A549 (cell line): ENCODE data around the gene STX12. TPM values are rescaled to one million over a fixed set of nuclear protein-coding genes. Genes with fewer than 3 reads are reported as not detected.

Source experiments
- ATAC-seq, 2 experiments: fragments of 200-7000 bp in 1 of 2; fragments of >200 bp in 1 of 2; cut with Nextera tagmentation in 1 of 2; cut with Tn5 transposase in 1 of 2; 3 replicates each; pipeline versions ENCODE4 v1.8.0 to v1.9.1; 2018 to 2020; ENCODE audit warnings: mild to moderate bottlenecking in 1 of 2, moderate library complexity in 1 of 2
- CTCF ChIA-PET: fragments of 300-600 bp; sonication (Branson Sonifier 250); formaldehyde crosslinking; extraction: SDS; loops from one replicate; lab custom pipeline; 2021; ENCODE audit warnings: antibody characterized with exemption, inconsistent platforms; lab: Yijun Ruan, JAX
- POLR2A ChIA-PET: fragments of 350-600 bp; formaldehyde crosslinking; extraction: SDS; loops from one replicate; lab custom pipeline; 2021; ENCODE audit warnings: antibody characterized with exemption, inconsistent platforms; lab: Yijun Ruan, JAX
- DNase-seq, 2 experiments: peaks; one replicate each; pipeline versions ENCODE4 v3.0.0 to v3.0.0-alpha.2; 2011 to 2016; ENCODE audit warnings: low read depth in 1 of 2, low spot score in 1 of 2
- FAIRE-seq: peaks from 2 replicates; lab custom pipeline; 2011; peaks lifted over from hg19 to GRCh38; lab: Jason Lieb, UNC
- H3K27ac ChIP-seq, 2 experiments: fragments of >200 bp; sonication (Bioruptor Twin); formaldehyde crosslinking; 3 replicates each; pipeline ENCODE4 v1.5.1; 2016 to 2017
- H3K4me1 ChIP-seq: fragments of >200 bp; sonication (Bioruptor Twin); formaldehyde crosslinking; 3 replicates; pipeline ENCODE4 v1.6.1; 2016
- H3K4me2 ChIP-seq: fragments of >200 bp; sonication (Bioruptor Twin); formaldehyde crosslinking; 3 replicates; pipeline ENCODE4 v1.6.1; 2016
- H3K4me3 ChIP-seq: fragments of >200 bp; sonication (Bioruptor Twin); formaldehyde crosslinking; 3 replicates; pipeline ENCODE4 v1.5.1; 2016
- H3K9me3 ChIP-seq: fragments of >200 bp; sonication (Bioruptor Twin); formaldehyde crosslinking; 3 replicates; pipeline ENCODE4 v1.6.1; 2016
- ATOH8 ChIP-seq: fragments of 250-450 bp; sonication (Bioruptor Pico); IDR thresholded peaks from 2 replicates; pipeline ENCODE4 v1.5.0; 2020; ENCODE audit warnings: low read depth, mild to moderate bottlenecking, moderate library complexity
- CEBPB ChIP-seq, 2 experiments: fragments of >200 bp in 1 of 2; sonication (Bioruptor Twin) in 1 of 2; formaldehyde crosslinking in 1 of 2; IDR thresholded peaks; 2 replicates each; pipeline ENCODE4 v1.6.1; 2012 to 2016
- CHD2 ChIP-seq: fragments of 150-350 bp; IDR thresholded peaks from 2 replicates; pipeline ENCODE4 v1.6.1; 2014; ENCODE audit warnings: low read length; ENCODE audit not compliant: partially characterized antibody
- CHD4 ChIP-seq: fragments of 200-600 bp; sonication (generic); IDR thresholded peaks from 2 replicates; pipeline ENCODE4 v1.6.1; 2016; ENCODE audit warnings: antibody characterized with exemption, mild to moderate bottlenecking, borderline replicate concordance
- CTCF ChIP-seq: fragments of >200 bp; sonication (Bioruptor Twin); formaldehyde crosslinking; IDR thresholded peaks from 3 replicates; pipeline ENCODE4 v1.5.1; 2016
- FOSB ChIP-seq: fragments of 250-450 bp; sonication (Bioruptor Pico); IDR thresholded peaks from 2 replicates; pipeline ENCODE4 v1.5.0; 2020; ENCODE audit warnings: mild to moderate bottlenecking, moderate library complexity
- FOSL2 ChIP-seq, 2 experiments: fragments of 450-650 bp in 1 of 2; fragments of >200 bp in 1 of 2; sonication (Bioruptor Twin) in 1 of 2; formaldehyde crosslinking; IDR thresholded peaks; 2 replicates each; pipeline versions ENCODE4 v1.5.0 to v1.6.1; 2016 to 2020; ENCODE audit warnings: mild to moderate bottlenecking in 1 of 2, moderate library complexity in 1 of 2
- HOXA7 ChIP-seq: fragments of 250-450 bp; sonication (Bioruptor Pico); IDR thresholded peaks from 2 replicates; pipeline ENCODE4 v1.5.0; 2020; ENCODE audit warnings: mild to moderate bottlenecking, moderate library complexity
- HOXB13 ChIP-seq: fragments of 250-450 bp; sonication (Bioruptor Pico); IDR thresholded peaks from 2 replicates; pipeline ENCODE4 v1.5.0; 2020; ENCODE audit warnings: low read depth, mild to moderate bottlenecking, moderate library complexity
- HOXB5 ChIP-seq: fragments of 250-450 bp; sonication (Bioruptor Pico); IDR thresholded peaks from 2 replicates; pipeline ENCODE4 v1.5.0; 2020; ENCODE audit warnings: mild to moderate bottlenecking, moderate library complexity
- JUNB ChIP-seq: fragments of >200 bp; sonication (Bioruptor Twin); formaldehyde crosslinking; IDR thresholded peaks from 2 replicates; pipeline ENCODE4 v1.6.1; 2016
- KDM1A ChIP-seq: fragments of 200-600 bp; sonication (generic); IDR thresholded peaks from 2 replicates; pipeline ENCODE4 v1.6.1; 2016; ENCODE audit warnings: low read depth, mild to moderate bottlenecking
- MAFK ChIP-seq: fragments of 450-650 bp; IDR thresholded peaks from 2 replicates; pipeline ENCODE4 v1.6.1; 2014; ENCODE audit not compliant: partially characterized antibody
- NPAS2 ChIP-seq: fragments of 250-450 bp; sonication (Bioruptor Pico); IDR thresholded peaks from 2 replicates; pipeline ENCODE4 v1.8.0; 2022; ENCODE audit warnings: mild to moderate bottlenecking, moderate library complexity, borderline replicate concordance
- NR3C1 ChIP-seq: fragments of >200 bp; sonication (Bioruptor Twin); formaldehyde crosslinking; IDR thresholded peaks from 3 replicates; pipeline ENCODE4 v1.6.1; 2017
- PBX3 ChIP-seq: IDR thresholded peaks from 2 replicates; pipeline ENCODE4 v1.6.1; 2012
- POLR2AphosphoS2 ChIP-seq: conservative IDR thresholded peaks from 2 replicates; pipeline ENCODE4 v1.6.1; 2012; ENCODE audit warnings: low read length, improper control_type of control experiment, inconsistent platforms
- RFX5 ChIP-seq: fragments of 450-650 bp; IDR thresholded peaks from 2 replicates; pipeline ENCODE4 v1.7.1; 2014; ENCODE audit warnings: antibody characterized with exemption, mild to moderate bottlenecking, moderate library complexity
- SMC3 ChIP-seq: fragments of >200 bp; sonication (Bioruptor Twin); formaldehyde crosslinking; IDR thresholded peaks from 3 replicates; pipeline ENCODE4 v1.6.1; 2018; ENCODE audit warnings: inconsistent platforms
- ZC3H11A ChIP-seq: fragments of 450-650 bp; IDR thresholded peaks from 2 replicates; pipeline ENCODE4 v1.6.1; 2014; ENCODE audit warnings: antibody characterized with exemption, mild to moderate bottlenecking
- ZNF302 ChIP-seq: fragments of 250-450 bp; sonication (Bioruptor Pico); IDR thresholded peaks from 2 replicates; pipeline ENCODE4 v1.9.0; 2021; ENCODE audit warnings: inconsistent platforms, mild to moderate bottlenecking, moderate library complexity
- WGBS: methylation state at CpG from one replicate; pipeline ENCODE4 v1.1.6; 2017; ENCODE audit errors: missing lambda C conversion rate; 5-methylcytosine and 5-hydroxymethylcytosine counted together
- polyA plus RNA-seq, 4 experiments: library from polyadenylated mRNA; depleted of rRNA in 3 of 4; stranded (reverse); fragments of >200 nt; fragmentation: RNase III in 1 of 4; extraction: RNeasy Plus Mini Kit Qiagen cat#74134 plus additional on column Dnase treatment in 1 of 4; gene quantifications; 2 replicates in 3 of 4; 3 replicates in 1 of 4; pipeline ENCODE4 v1.2.3, GENCODE V29; 2011 to 2017
- TF ChIP-seq, protein P1 (sequence below): fragments of 200-600 bp; sonication (generic); IDR thresholded peaks from 2 replicates; pipeline ENCODE4 v1.6.1; 2016; ENCODE audit warnings: antibody characterized with exemption, mild to moderate bottlenecking, moderate library complexity
- TF ChIP-seq, protein P2 (sequence below): fragments of 150-350 bp; IDR thresholded peaks from 2 replicates; pipeline ENCODE4 v1.6.1; 2014; ENCODE audit warnings: low read depth, mild to moderate bottlenecking, low read length
- TF ChIP-seq, protein P3 (sequence below): fragments of >200 bp; sonication (Bioruptor Twin); formaldehyde crosslinking; IDR thresholded peaks from 3 replicates; pipeline ENCODE4 v1.6.1; 2016
- TF ChIP-seq, protein P4 (sequence below): fragments of 450-650 bp; IDR thresholded peaks from 2 replicates; pipeline ENCODE4 v1.6.1; 2014; ENCODE audit warnings: antibody characterized with exemption
- TF ChIP-seq, protein P5 (sequence below): fragments of >200 bp; sonication (Bioruptor Twin); formaldehyde crosslinking; IDR thresholded peaks from 2 replicates; pipeline ENCODE4 v1.6.1; 2016

Gene STX12
- polyA plus RNA-seq, 2 of the 4 experiments (the other 2 are of a cell fraction) = 11.9 to 14.6 TPM

GRCh38 chr1:27865821-27866220 is 92.8 kb downstream of the STX12 start:
- CTCF ChIA-PET = interaction anchor here (2.0 kb wide), 1 partner anchor 8 kb away, joined by 6 read pairs; no protein-coding TSS in a partner anchor
- no peak overlapping the region for H3K4me3 ChIP-seq
- no peak for FAIRE-seq
- no peak for DNase-seq
- TF ChIP-seq POLR2AphosphoS2 (no peak), NR3C1 (no peak), CTCF (no peak), CEBPB (IDR thresholded peaks at IDR 0.05) (no peak), MAFK (no peak), KDM1A (no peak), HOXB13 (CRISPR knock-in tag) (no peak), FOSL2 (IDR thresholded peaks at IDR 0.05) (no peak), FOSL2 (CRISPR knock-in tag; IDR thresholded peaks at IDR 0.05) (no peak), SMC3 (no peak), ZC3H11A (no peak), HOXA7 (CRISPR knock-in tag) (no peak), FOSB (CRISPR knock-in tag) (no peak)
- TF ChIP-seq, protein P1, sequence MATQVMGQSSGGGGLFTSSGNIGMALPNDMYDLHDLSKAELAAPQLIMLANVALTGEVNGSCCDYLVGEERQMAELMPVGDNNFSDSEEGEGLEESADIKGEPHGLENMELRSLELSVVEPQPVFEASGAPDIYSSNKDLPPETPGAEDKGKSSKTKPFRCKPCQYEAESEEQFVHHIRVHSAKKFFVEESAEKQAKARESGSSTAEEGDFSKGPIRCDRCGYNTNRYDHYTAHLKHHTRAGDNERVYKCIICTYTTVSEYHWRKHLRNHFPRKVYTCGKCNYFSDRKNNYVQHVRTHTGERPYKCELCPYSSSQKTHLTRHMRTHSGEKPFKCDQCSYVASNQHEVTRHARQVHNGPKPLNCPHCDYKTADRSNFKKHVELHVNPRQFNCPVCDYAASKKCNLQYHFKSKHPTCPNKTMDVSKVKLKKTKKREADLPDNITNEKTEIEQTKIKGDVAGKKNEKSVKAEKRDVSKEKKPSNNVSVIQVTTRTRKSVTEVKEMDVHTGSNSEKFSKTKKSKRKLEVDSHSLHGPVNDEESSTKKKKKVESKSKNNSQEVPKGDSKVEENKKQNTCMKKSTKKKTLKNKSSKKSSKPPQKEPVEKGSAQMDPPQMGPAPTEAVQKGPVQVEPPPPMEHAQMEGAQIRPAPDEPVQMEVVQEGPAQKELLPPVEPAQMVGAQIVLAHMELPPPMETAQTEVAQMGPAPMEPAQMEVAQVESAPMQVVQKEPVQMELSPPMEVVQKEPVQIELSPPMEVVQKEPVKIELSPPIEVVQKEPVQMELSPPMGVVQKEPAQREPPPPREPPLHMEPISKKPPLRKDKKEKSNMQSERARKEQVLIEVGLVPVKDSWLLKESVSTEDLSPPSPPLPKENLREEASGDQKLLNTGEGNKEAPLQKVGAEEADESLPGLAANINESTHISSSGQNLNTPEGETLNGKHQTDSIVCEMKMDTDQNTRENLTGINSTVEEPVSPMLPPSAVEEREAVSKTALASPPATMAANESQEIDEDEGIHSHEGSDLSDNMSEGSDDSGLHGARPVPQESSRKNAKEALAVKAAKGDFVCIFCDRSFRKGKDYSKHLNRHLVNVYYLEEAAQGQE = no peak
- TF ChIP-seq, protein P2, sequence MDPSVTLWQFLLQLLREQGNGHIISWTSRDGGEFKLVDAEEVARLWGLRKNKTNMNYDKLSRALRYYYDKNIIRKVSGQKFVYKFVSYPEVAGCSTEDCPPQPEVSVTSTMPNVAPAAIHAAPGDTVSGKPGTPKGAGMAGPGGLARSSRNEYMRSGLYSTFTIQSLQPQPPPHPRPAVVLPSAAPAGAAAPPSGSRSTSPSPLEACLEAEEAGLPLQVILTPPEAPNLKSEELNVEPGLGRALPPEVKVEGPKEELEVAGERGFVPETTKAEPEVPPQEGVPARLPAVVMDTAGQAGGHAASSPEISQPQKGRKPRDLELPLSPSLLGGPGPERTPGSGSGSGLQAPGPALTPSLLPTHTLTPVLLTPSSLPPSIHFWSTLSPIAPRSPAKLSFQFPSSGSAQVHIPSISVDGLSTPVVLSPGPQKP = no peak
- TF ChIP-seq, protein P3, sequence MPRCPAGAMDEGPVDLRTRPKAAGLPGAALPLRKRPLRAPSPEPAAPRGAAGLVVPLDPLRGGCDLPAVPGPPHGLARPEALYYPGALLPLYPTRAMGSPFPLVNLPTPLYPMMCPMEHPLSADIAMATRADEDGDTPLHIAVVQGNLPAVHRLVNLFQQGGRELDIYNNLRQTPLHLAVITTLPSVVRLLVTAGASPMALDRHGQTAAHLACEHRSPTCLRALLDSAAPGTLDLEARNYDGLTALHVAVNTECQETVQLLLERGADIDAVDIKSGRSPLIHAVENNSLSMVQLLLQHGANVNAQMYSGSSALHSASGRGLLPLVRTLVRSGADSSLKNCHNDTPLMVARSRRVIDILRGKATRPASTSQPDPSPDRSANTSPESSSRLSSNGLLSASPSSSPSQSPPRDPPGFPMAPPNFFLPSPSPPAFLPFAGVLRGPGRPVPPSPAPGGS = no peak
- TF ChIP-seq, protein P4, sequence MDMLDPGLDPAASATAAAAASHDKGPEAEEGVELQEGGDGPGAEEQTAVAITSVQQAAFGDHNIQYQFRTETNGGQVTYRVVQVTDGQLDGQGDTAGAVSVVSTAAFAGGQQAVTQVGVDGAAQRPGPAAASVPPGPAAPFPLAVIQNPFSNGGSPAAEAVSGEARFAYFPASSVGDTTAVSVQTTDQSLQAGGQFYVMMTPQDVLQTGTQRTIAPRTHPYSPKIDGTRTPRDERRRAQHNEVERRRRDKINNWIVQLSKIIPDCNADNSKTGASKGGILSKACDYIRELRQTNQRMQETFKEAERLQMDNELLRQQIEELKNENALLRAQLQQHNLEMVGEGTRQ = no peak
- TF ChIP-seq, all 56 proteins: peak for 0
- H3K4me1 ChIP-seq = 0 out of 3 replicates have a peak, but pooled peaks cover 3% of the 10 kb centered on the region
- H3K9me3 ChIP-seq = no peaks in the 10 kb centered on the region
- H3K27ac ChIP-seq = no peak overlapping the region
- H3K4me2 ChIP-seq = no peak overlapping the region
- ATAC-seq = no peak
- POLR2A ChIA-PET = no interaction called here
- WGBS = 90% methylated on average over 10 of the region's 10 CpGs

- POLR2A ChIA-PET = no interaction called here
- Histone ChIP-seq H3K4me2 (no peak overlapping the region), H3K27ac (no peak overlapping the region), H3K9me3 (no peaks in the 10 kb centered on the region), H3K4me1 (0 out of 3 replicates have a peak, but pooled peaks cover 4% of the 10 kb centered on the region), H3K4me3 (no peak overlapping the region)
- FAIRE-seq = no peak
- no peak for ATAC-seq
- WGBS = 84% methylated on average over 8 of the region's 11 CpGs
- CTCF ChIA-PET = no interaction called here
- DNase-seq = no peak
- TF ChIP-seq NPAS2 (CRISPR knock-in tag) (no peak), JUNB (no peak), FOSB (CRISPR knock-in tag) (no peak), CHD4 (no peak), ZNF302 (CRISPR knock-in tag) (no peak), NR3C1 (no peak), RFX5 (no peak), ATOH8 (no peak), ZC3H11A (no peak), CHD2 (no peak), PBX3 (no peak), HOXB5 (no peak)
- TF ChIP-seq, protein P5, sequence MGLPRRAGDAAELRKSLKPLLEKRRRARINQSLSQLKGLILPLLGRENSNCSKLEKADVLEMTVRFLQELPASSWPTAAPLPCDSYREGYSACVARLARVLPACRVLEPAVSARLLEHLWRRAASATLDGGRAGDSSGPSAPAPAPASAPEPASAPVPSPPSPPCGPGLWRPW = no peak
Observed at GRCh38 chr1:27868556-27868931, 95.5 kb downstream of the STX12 start.
